ENCODE data around the gene ASPSCR1. TPM values are rescaled to one million over a fixed set of nuclear protein-coding genes. Genes with fewer than 3 reads are reported as not detected.

The ASPSCR1 gene
- total and polyA plus RNA-seq, 8 donors, result 12.2 to 78.8 (median 17.8) TPM

DNA sequence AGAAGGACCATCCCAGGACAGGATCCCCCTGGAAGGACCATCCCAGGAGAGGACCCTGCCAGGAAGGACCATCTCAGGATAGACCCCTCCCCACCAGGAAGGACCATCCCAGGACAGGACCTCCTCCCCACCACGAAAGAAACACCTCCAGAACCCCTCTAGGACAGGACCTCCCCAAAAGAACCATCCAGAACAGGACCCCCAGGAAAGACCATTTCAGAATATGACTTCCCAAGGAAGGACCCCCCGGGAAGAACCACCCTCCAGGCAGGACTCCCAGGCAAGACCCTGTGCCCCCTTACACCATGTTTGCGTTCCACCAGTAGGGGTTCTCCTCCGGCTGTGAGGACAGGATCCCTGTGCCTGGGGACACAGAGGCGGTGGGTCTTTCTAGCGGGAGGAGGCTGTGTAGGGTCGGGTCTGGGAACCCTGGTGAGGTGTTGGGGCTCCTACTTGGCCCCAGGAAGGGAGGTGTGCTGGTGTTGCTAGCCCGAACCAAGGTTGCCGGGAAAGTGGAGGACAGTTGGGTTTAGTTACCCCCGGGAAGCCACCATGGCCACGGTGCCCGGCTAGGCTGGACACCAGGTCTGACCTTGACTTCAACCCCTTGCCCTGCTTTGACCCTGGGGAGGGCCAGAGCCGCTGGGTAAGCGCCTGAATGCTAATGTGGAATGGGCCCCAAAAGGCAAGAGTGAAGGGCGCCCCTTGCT lies 18.6 kb upstream of the ASPSCR1 start:
- no peak for FAIRE-seq
- 46 to 50% methylated on average over 15 of the region's 15 CpGs for WGBS, 2 donors
- TF ChIP-seq, protein P1, sequence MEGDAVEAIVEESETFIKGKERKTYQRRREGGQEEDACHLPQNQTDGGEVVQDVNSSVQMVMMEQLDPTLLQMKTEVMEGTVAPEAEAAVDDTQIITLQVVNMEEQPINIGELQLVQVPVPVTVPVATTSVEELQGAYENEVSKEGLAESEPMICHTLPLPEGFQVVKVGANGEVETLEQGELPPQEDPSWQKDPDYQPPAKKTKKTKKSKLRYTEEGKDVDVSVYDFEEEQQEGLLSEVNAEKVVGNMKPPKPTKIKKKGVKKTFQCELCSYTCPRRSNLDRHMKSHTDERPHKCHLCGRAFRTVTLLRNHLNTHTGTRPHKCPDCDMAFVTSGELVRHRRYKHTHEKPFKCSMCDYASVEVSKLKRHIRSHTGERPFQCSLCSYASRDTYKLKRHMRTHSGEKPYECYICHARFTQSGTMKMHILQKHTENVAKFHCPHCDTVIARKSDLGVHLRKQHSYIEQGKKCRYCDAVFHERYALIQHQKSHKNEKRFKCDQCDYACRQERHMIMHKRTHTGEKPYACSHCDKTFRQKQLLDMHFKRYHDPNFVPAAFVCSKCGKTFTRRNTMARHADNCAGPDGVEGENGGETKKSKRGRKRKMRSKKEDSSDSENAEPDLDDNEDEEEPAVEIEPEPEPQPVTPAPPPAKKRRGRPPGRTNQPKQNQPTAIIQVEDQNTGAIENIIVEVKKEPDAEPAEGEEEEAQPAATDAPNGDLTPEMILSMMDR (IDR thresholded peaks at IDR 0.05), result no peak
- Histone ChIP-seq H3K36me3 (no peaks in the 10 kb centered on the region), H3K27ac (no peak overlapping the region), H3K4me1 (peaks cover 5 to 11% (median 5%) of the 10 kb centered on the region in 3 donors), H3K4me3 (peak overlapping the region in 1 of 4 donors; percentile 48), H3K27me3 (peaks cover 0 to 9% (median 5%) of the 10 kb centered on the region in 4 donors), H3K9me3 (no peaks in the 10 kb centered on the region)
- intact Hi-C loops (cut with DNase I), result loop anchor here in 1 of 3 donors (10.0 kb wide), 1 partner anchor 56 kb away; no protein-coding TSS in a partner anchor
- DNase-seq, result no peak
- no peak for ATAC-seq

DNA sequence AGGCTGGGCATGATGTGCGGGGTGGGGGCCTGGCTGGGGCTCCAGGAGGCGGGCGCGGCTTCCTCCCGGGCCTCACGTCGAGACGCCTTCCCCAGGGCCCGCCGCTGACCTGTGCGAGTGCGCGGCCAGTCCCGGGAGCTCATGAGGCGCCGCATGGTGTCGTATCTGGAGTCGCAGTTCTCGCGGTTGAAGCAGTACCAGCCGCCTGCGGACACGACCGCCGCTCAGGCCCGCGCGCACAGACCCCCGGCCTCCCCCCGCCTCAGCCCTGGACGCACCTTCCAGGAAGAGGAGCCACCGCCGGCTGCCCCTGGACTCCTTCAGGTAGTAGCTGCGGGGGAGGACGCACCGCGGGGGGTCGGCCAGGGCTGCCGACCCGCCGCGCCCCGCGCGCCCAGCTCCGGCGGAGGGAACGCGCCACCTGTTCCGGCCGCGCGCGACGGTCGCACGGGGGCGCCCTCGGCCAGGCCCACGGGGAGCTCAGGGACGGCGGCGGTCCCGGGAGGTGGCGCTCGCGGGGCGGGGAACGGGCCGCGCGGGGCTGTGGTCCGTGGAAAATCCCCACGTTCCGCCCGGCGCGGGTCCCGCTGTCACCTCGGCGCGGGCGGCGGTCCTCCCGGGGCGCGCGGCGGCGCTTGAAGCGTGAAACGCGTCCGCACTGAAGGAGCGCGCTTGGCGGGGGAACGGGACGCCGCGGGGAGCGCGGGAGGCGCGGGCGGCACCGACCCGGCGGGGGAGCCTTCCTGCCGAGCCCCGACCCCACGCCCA lies 17.9 kb upstream of the ASPSCR1 start:
- H3K9me3 ChIP-seq, result no peaks in the 10 kb centered on the region
- H3K4me3 ChIP-seq, result peak overlapping the region in 2 of 4 donors; percentile 36 to 48
- H3K36me3 ChIP-seq, result no peaks in the 10 kb centered on the region
- TF ChIP-seq, protein P1 (IDR thresholded peaks at IDR 0.05), result peak; percentile 23 to 69 (median 60)
- DNase-seq (peak; percentile 54 to 95 (median 78)), FAIRE-seq (no peak), ATAC-seq (peak; percentile 92 to 97 (median 93))
- H3K27ac ChIP-seq, result no peak overlapping the region
- 2% methylated on average over 48 to 112 of the region's 112 CpGs for WGBS, 2 donors
- H3K27me3 ChIP-seq, result peaks cover 0 to 9% (median 5%) of the 10 kb centered on the region in 4 donors
- peaks cover 5 to 11% (median 5%) of the 10 kb centered on the region in 3 donors for H3K4me1 ChIP-seq
- intact Hi-C loops (cut with DNase I), result loop anchor here in 2 of 3 donors (5.0 to 10.0 kb wide), 2 partner anchors 55 to 58 kb away; no protein-coding TSS in a partner anchor

DNA sequence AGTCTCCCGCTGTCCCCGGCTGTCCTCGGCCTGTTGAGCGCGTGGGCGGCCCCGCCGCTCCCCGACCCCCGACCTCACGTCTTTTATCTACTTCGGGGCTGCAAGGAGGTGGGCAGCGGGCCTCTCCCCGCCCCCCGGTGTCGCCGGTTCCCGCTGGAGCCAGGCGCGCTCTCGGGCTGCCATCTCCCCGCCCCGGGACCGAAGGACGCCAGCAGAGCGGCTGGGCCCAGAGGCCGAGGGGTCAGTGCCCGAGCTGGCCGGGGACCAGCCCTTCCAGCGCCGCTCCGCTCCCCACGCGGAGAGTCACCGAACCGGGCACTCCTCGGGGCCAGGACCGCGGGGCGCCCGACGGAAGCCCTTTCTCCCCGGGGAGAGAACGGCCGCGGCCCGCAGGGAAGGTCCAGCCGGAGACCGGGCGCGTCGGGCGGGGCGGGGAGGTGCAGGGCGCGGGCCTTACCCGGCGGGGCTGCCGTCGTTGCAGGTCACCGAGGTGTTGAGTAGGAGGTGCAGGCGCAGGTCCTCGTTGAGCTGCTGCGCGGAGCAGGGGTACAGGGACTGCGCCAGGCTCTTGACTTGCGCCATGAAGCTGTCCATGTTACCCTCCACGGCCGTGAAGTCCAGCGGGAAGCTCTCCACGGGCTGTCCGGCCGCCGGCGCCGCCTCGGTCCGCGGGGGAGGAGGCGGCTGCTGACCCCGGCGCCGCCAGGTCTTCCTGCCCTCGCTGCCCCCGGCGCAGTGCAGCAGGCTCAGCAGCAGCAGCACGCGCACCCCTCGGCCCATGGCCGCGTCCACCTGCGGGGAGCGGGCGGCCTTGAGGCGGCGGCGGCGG lies 17.1 kb upstream of the ASPSCR1 start:
- peaks cover 5 to 11% (median 5%) of the 10 kb centered on the region in 3 donors for H3K4me1 ChIP-seq
- H3K36me3 ChIP-seq, result no peaks in the 10 kb centered on the region
- intact Hi-C loops (cut with DNase I), result loop anchor here in 1 of 3 donors (5.0 kb wide), 1 partner anchor 57 kb away; no protein-coding TSS in a partner anchor
- peaks cover 0 to 9% (median 5%) of the 10 kb centered on the region in 4 donors for H3K27me3 ChIP-seq
- TF ChIP-seq, protein P1 (IDR thresholded peaks at IDR 0.05), result no peak
- H3K27ac ChIP-seq, result no peak overlapping the region
- ATAC-seq (peak in 3 of 4 donors; percentile 2 to 21 (median 17)), DNase-seq (peak in 2 of 6 donors; percentile 47 to 83), FAIRE-seq (no peak)
- 4 to 5% methylated on average over 38 to 98 of the region's 98 CpGs for WGBS, 2 donors
- H3K4me3 ChIP-seq, result peak overlapping the region in 2 of 4 donors; percentile 36 to 48
- no peaks in the 10 kb centered on the region for H3K9me3 ChIP-seq

DNA sequence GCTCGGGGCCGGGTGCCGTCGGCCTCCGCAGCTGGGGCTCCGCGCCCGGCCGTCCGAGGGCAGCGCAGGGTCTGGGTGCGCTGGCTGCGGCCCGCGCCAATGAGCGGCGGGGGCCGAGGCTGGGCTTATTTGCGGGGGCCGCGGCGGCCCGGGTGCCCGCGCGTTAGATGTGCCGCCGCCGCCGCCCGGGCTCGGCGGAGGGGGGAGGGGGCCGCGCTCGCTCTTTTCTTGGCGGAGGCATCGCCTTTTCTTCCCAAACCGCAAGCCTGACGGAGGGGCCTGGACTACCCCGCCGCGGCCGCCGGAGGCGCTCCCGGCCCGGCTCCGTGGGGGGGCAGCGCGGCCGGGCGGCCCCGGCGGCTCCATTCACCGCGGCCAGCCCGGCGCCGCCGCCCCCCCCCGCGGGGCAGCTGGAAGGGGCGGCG lies 16.3 kb upstream of the ASPSCR1 start, which contains the start of gene NOTUM:
Gene NOTUM (minus strand): TSS at position 101 of the 425 bp plus-strand sequence. CDS start 278 bp downstream, outside the sequence.
- intact Hi-C loops (cut with DNase I), result loop anchor here in 1 of 3 donors (5.0 kb wide), 1 partner anchor 56 kb away; no protein-coding TSS in a partner anchor
- Histone ChIP-seq H3K4me1 (peaks cover 5 to 11% (median 5%) of the 10 kb centered on the region in 3 donors), H3K36me3 (no peaks in the 10 kb centered on the region), H3K4me3 (peak within 1 kb of the TSS in 2 of 4 donors; percentile 36 to 48), H3K27me3 (peaks cover 0 to 9% (median 5%) of the 10 kb centered on the region in 4 donors), H3K9me3 (no peaks in the 10 kb centered on the region), H3K27ac (no peak within 1 kb of the TSS)
- FAIRE-seq (no peak), DNase-seq (peak in 1 of 6 donors; percentile 47), ATAC-seq (peak in 2 of 4 donors; percentile 27 to 48)
- TF ChIP-seq, protein P1 (IDR thresholded peaks at IDR 0.05), result no peak
- 0 to 2% methylated on average over 23 to 65 of the region's 65 CpGs for WGBS, 2 donors
